Cardiac septum (tissue), 1 donor: ENCODE results near the gene ST3GAL3. TPM values are rescaled to one million over a fixed set of nuclear protein-coding genes. Genes with fewer than 3 reads are reported as not detected.

Experiments used
- DNase-seq: peaks from one replicate; pipeline ENCODE4 v3.0.0-alpha.2; 2020; ENCODE audit warnings: low spot score
- intact Hi-C: fragments of 100-400 bp; cut with DNase I; formaldehyde crosslinking; loops from one replicate; pipeline ENCODE4 v1.14.0; 2022
- total RNA-seq: library from RNA; stranded (reverse); fragmentation: NEBNext Ultra II Directional; extraction: Animal tissue kit (Norgen Biotek cat#: 25700); gene quantifications from one replicate; pipeline ENCODE4 v1.2.1, GENCODE V29; 2021
- donor health status: DM: no; HTN: no; CAD: no.

Gene ST3GAL3
- total RNA-seq, 1 donor from 2014 or later, result 30.1 TPM

DNA sequence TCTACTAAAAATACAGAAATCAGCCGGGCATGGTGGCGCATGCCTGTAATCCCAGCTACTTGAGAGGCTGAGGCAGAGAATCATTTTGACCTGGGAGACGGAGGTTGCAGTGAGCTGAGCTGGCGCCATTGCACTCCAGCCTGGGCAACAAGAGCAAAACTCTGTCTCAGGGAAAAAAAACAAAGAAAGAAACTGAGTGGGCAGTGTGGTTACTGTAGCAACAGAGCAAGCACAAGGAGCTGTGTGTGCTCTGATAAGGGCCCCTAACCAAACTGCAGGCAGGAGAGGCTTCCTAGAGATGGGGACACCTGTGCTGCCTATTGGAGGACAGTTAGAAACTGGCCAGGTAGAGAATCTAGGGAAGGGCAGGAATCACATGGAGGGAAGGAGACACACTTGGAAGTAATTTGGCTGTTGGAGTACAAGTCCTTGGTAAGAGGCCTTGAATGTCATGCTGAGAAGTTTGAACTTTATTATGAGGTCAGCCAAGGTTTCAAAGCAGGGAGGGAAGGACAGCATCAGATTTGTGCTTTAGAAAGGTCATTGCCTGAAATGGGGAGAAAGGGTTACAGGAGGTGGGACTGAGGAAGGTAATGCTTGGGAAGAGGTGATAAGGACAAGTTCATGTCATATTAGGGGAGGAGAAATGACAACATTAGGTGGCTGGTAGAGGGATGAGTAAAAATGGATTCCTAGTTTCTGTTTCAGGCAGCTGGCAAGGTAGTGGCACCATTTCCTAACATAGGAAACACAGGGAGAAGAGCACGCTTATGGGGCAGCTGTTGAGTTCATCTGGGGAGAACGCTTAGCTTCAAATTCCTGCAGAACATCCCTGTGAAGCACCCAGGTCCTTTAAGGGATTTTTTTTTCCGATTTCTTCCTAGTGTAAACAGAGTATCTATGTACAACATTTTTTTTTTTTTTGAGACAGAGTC lies 157.0 kb downstream of the ST3GAL3 start:
- no peak for DNase-seq
- intact Hi-C loops, result no loop called here

GRCh38 chr1:43866201-43866600 lies 158.9 kb downstream of the ST3GAL3 start:
- intact Hi-C loops, result no loop called here

GRCh38 chr1:43867976-43868740 lies 160.8 kb downstream of the ST3GAL3 start:
- DNase-seq, result no peak
- intact Hi-C loops, result no loop called here

More at GRCh38 chr1:43866201-43866600, 158.9 kb downstream of the ST3GAL3 start:
- no peak for DNase-seq

DNA sequence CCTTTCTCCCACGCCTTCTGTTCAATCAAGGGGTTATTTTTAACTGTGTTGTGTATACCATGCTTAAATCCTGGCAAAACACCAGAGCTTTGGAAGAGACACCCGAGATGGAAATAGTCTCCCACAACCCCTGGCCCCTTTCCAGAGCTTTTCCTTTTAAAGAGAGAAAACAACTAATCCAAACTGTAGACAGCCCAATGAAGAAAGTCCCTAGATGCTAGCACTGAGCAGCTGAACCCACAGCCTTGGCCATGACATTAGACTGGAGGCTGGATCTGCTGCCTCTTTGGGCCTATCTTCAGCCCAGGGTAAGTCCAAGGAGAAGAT lies 161.4 kb downstream of the ST3GAL3 start:
- DNase-seq, result no peak
- intact Hi-C loops, result no loop called here

DNA sequence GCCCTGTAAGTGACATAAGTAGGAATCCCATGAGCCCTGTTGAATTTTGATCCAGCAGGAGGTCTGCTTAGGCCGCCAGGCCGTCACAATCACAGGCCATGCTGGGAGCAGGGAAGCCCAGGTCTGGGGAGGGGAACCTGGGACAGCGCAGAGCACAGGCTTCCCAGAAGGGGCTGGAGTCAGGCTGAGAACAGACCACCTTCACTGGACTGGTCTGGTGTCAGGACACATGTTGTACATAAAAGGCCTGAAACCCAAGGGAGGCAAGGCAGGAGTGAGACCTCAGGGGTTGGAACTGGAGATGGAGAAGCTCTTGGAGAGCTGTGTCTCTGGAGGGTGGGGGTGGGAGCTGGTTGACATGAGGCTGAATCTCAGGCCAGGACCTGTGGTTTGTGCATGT lies 163.0 kb downstream of the ST3GAL3 start:
- intact Hi-C loops, result no loop called here

DNA sequence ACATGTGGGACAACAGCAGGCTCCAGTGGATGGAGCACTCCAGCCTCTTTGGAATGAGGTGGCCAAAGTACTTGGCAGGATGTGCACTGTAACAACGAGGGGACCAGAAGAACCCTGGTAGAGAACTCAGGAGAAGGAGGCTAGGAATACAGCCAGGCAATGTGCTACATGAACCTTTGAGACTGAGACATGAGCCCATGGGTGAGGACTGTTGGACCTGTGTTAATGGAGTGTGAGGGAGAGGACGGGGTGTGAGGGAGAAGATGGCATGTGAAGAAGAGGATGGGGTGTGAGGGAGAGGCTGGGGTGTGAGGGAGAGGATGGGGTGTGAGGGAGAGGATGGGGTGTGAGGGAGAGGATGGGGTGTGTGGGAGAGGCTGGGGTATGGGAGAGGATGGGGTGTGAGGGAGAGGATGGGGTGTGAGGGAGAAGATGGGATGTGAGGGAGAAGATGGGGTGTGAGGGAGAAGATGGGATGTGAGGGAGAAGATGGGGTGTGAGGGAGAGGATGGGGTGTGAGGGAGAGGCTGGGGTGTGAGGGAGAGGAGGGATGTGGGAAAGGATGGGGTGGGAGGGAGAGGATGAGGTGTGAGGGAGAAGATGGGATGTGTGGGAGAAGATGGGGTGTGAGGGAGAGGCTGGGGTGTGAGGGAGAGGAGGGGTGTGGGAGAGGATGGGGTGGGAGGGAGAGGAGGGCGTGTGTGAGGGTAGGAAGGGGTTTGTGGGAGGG lies 164.0 kb downstream of the ST3GAL3 start:
- intact Hi-C loops, result no loop called here
- DNase-seq, result no peak

More for the DNA sequence above, 163.0 kb downstream of the ST3GAL3 start:
- no peak for DNase-seq

GRCh38 chr1:43872280-43872679 lies 164.9 kb downstream of the ST3GAL3 start:
- no peak for DNase-seq
- intact Hi-C loops, result no loop called here

DNA sequence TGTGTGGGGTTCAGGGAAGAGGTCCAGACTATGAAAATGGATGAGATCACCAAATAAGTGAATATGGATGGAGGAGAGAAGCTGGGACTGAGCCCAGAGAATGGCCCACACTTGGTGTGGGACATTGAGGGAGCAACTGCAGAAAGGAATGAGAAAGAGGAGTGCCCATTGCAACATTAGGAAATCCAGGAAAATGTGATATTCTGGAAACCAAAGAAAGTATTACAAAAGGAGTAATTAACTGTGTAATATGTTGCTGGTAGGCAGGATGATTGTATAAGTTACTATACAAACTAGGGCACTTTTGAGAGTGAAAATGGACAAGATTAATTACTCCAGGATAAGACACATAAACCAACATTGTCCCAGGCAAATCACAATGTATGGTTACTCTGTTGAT lies 166.5 kb downstream of the ST3GAL3 start:
- intact Hi-C loops, result no loop called here

GRCh38 chr1:43874716-43875115 lies 167.4 kb downstream of the ST3GAL3 start:
- no peak for DNase-seq
- intact Hi-C loops, result no loop called here

More for the DNA sequence above, 166.5 kb downstream of the ST3GAL3 start:
- DNase-seq, result no peak

GRCh38 chr1:43875331-43875730 lies 168.0 kb downstream of the ST3GAL3 start:
- DNase-seq, result no peak
- intact Hi-C loops, result no loop called here

DNA sequence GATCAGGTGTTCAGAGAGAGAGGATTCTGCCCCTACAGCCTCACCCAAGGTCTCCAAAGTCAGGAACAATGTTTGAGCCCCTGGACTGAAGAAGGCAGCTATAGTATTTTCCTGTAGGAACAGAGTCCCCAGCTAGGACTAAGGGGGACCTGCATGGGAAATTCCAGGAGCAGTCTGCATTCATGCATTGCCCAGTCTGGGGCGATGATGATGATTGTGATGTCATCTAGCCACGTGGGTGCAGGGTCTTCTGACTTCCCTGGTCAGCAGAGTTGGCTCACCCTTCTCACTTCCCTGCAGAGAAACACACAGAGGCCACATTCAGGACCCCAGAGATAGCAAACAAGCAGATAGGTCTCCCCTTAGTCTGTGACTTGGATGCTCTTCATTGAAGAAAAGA lies 169.8 kb downstream of the ST3GAL3 start:
- no peak for DNase-seq
- intact Hi-C loops, result no loop called here

- intact Hi-C loops, result no loop called here
- no peak for DNase-seq
Observed at GRCh38 chr1:43878440-43878839, 171.1 kb downstream of the ST3GAL3 start.

- intact Hi-C loops, result no loop called here
- no peak for DNase-seq
Observed at GRCh38 chr1:43878854-43879253, 171.5 kb downstream of the ST3GAL3 start.

- intact Hi-C loops, result no loop called here
Observed at GRCh38 chr1:43879414-43879813, 172.1 kb downstream of the ST3GAL3 start.

GRCh38 chr1:43879996-43880395 lies 172.7 kb downstream of the ST3GAL3 start:
- intact Hi-C loops, result no loop called here
- no peak for DNase-seq

More at GRCh38 chr1:43879414-43879813, 172.1 kb downstream of the ST3GAL3 start:
- DNase-seq, result no peak

- intact Hi-C loops, result no loop called here
- no peak for DNase-seq
Observed at GRCh38 chr1:43880604-43881003, 173.3 kb downstream of the ST3GAL3 start.

GRCh38 chr1:43881415-43881814 lies 174.1 kb downstream of the ST3GAL3 start:
- DNase-seq, result no peak
- intact Hi-C loops, result no loop called here

DNA sequence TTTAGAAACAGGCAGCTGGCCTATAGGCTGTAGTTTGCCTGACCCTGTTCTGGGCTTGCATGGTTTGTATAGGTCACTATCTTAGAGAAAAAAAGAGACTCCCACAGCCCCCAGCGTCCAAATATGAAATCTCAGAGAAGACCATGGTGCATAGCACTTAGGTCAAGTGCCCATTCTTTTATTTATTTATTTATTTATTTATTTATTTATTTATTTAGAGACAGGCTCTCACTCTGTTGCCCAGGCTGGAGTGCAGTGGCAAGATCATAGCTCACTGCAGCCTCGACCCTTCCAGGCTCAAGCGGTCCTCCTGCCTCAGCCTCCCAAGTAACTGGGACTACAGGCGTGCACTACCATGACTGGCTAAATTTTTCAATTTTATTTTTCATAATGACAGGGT lies 175.4 kb downstream of the ST3GAL3 start:
- no peak for DNase-seq
- intact Hi-C loops, result no loop called here

DNA sequence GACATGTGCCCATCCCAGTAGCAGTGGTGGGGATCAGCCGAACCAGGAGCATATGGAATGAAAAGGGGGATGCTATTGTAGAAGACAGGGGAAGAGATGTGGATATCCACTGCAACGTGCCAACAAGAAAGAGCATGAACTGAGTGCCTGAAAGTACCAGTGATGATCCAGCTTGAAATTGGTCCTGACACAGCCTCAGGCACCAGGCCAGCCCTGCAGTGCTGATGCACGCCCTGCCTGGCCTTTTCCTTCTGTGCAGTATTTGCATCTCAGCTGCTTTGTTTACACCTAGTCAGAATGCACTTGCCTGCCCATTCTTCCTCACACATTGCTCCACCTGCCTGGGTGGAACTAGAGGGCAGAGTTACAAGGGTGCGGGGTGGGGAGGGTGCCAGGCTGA lies 176.0 kb downstream of the ST3GAL3 start:
- DNase-seq, result no peak
- intact Hi-C loops, result no loop called here

GRCh38 chr1:43885279-43885801 lies 178.0 kb downstream of the ST3GAL3 start:
- DNase-seq, result no peak
- intact Hi-C loops, result no loop called here
